GM23338 (cell line): ENCODE measurements around the gene JUP. TPM values are rescaled to one million over a fixed set of nuclear protein-coding genes. Genes with fewer than 3 reads are reported as not detected.

Experiments used
- ATAC-seq: fragments of 200-7000 bp; cut with Tn5 transposase; 3 replicates; pipeline ENCODE4 v1.9.1; 2020
- DNase-seq: peaks from one replicate; pipeline ENCODE4 v3.0.0-alpha.2; 2015; ENCODE audit warnings: low spot score
- H2AFZ ChIP-seq: fragments of 200-600 bp; sonication (generic); 2 replicates; pipeline ENCODE4 v1.8.0; 2016; ENCODE audit warnings: antibody characterized with exemption, mild to moderate bottlenecking, moderate library complexity
- H3F3A ChIP-seq: fragments of 200-600 bp; sonication (generic); replicated peaks from 2 replicates; pipeline ENCODE4 v1.8.0; 2017; ENCODE audit warnings: antibody characterized with exemption, mixed run types, low read depth
- H3K27ac ChIP-seq: fragments of 200-600 bp; sonication (generic); 2 replicates; pipeline ENCODE4 v1.6.1; 2016; ENCODE audit warnings: low read depth
- H3K27me3 ChIP-seq: fragments of 200-600 bp; sonication (generic); 2 replicates; pipeline ENCODE4 v1.8.0; 2016; ENCODE audit warnings: mild to moderate bottlenecking, mixed run types, moderate library complexity; ENCODE audit not compliant: insufficient read depth
- H3K36me3 ChIP-seq: fragments of 200-600 bp; sonication (generic); 2 replicates; pipeline ENCODE4 v1.8.0; 2016; ENCODE audit warnings: mild to moderate bottlenecking; ENCODE audit not compliant: insufficient read depth
- H3K4me1 ChIP-seq: fragments of 200-600 bp; sonication (generic); 2 replicates; pipeline ENCODE4 v1.8.0; 2016; ENCODE audit warnings: mild to moderate bottlenecking, moderate library complexity; ENCODE audit not compliant: insufficient read depth
- H3K4me2 ChIP-seq: fragments of 200-600 bp; sonication (generic); 2 replicates; pipeline ENCODE4 v1.7.1; 2017; ENCODE audit warnings: mixed run types
- H3K4me3 ChIP-seq: fragments of 200-600 bp; sonication (generic); 2 replicates; pipeline ENCODE4 v1.6.1; 2016; ENCODE audit warnings: mixed run types
- H3K79me2 ChIP-seq: fragments of 200-600 bp; sonication (generic); replicated peaks from 2 replicates; pipeline ENCODE4 v1.8.0; 2017; ENCODE audit warnings: mild to moderate bottlenecking; ENCODE audit not compliant: insufficient read depth
- H3K9me2 ChIP-seq: fragments of 200-600 bp; sonication (generic); 2 replicates; pipeline ENCODE4 v1.8.0; 2017; ENCODE audit not compliant: insufficient read depth
- H4K20me1 ChIP-seq: fragments of 200-600 bp; sonication (generic); replicated peaks from 2 replicates; pipeline ENCODE4 v1.8.0; 2017; ENCODE audit warnings: mild to moderate bottlenecking; ENCODE audit not compliant: insufficient read depth
- H3K27ac Mint-ChIP-seq: 2 replicates; pipeline ENCODE4 v1.8.0; 2020; ENCODE audit warnings: inconsistent platforms, mild to moderate bottlenecking, moderate library complexity, mixed read lengths
- H3K27me3 Mint-ChIP-seq: 3 replicates; pipeline ENCODE4 v1.8.0; 2022; ENCODE audit warnings: low read depth, mild to moderate bottlenecking, moderate library complexity, mixed read lengths, inconsistent platforms; ENCODE audit not compliant: insufficient read depth, poor library complexity
- H3K36me3 Mint-ChIP-seq: 3 replicates; pipeline ENCODE4 v1.8.0; 2021; ENCODE audit warnings: low read depth, mild to moderate bottlenecking, inconsistent platforms, moderate library complexity, mixed read lengths
- H3K4me1 Mint-ChIP-seq: 3 replicates; pipeline ENCODE4 v1.8.0; 2020; ENCODE audit warnings: mild to moderate bottlenecking, inconsistent platforms, mixed read lengths
- H3K4me3 Mint-ChIP-seq: 3 replicates; pipeline ENCODE4 v1.8.0; 2021; ENCODE audit warnings: moderate library complexity, mild to moderate bottlenecking, inconsistent platforms, mixed read lengths
- H3K9me3 Mint-ChIP-seq: 3 replicates; pipeline ENCODE4 v1.8.0; 2020; ENCODE audit warnings: moderate library complexity, mild to moderate bottlenecking, inconsistent platforms, mixed read lengths
- CREB1 ChIP-seq: fragments of 250-450 bp; sonication (Bioruptor Pico); IDR thresholded peaks from 2 replicates; pipeline ENCODE4 v1.5.0; 2020; ENCODE audit warnings: low read depth, mild to moderate bottlenecking, moderate library complexity
- ETS1 ChIP-seq: IDR thresholded peaks from 2 replicates; pipeline ENCODE4 v1.6.1; 2016; ENCODE audit warnings: antibody characterized with exemption
- EZH2 ChIP-seq: fragments of 200-600 bp; sonication (generic); IDR thresholded peaks from one replicate; pipeline ENCODE4 v1.8.0; 2017; ENCODE audit warnings: antibody characterized with exemption, mild to moderate bottlenecking, low read depth; ENCODE audit not compliant: unreplicated experiment
- EZH2phosphoT487 ChIP-seq: fragments of 200-600 bp; sonication (generic); IDR thresholded peaks from one replicate; pipeline ENCODE4 v1.8.1; 2018; ENCODE audit warnings: antibody characterized with exemption; ENCODE audit not compliant: unreplicated experiment
- JUNB ChIP-seq: IDR thresholded peaks from one replicate; pipeline ENCODE4 v1.6.1; 2016; ENCODE audit warnings: antibody characterized with exemption; ENCODE audit not compliant: unreplicated experiment
- NANOG ChIP-seq: IDR thresholded peaks from 2 replicates; pipeline ENCODE4 v1.6.1; 2016; ENCODE audit warnings: antibody characterized with exemption, borderline replicate concordance
- POLR2AphosphoS5 ChIP-seq: IDR thresholded peaks from 2 replicates; pipeline ENCODE4 v1.6.1; 2016; ENCODE audit warnings: antibody characterized with exemption, low read depth
- STAT1 ChIP-seq: IDR thresholded peaks from one replicate; pipeline ENCODE4 v1.6.1; 2016; ENCODE audit warnings: antibody characterized with exemption; ENCODE audit not compliant: unreplicated experiment
- ZNF114 ChIP-seq: fragments of 250-450 bp; sonication (Bioruptor Pico); IDR thresholded peaks from 2 replicates; pipeline ENCODE4 v1.5.0; 2020; ENCODE audit warnings: mild to moderate bottlenecking, moderate library complexity
- ZNF331 ChIP-seq: fragments of 250-450 bp; sonication (Bioruptor Pico); IDR thresholded peaks from 2 replicates; pipeline ENCODE4 v1.5.0; 2020; ENCODE audit warnings: low read depth, mild to moderate bottlenecking, moderate library complexity
- ZNF462 ChIP-seq: fragments of 250-450 bp; sonication (Bioruptor Pico); IDR thresholded peaks from 2 replicates; pipeline ENCODE4 v1.5.0; 2020; ENCODE audit warnings: mild to moderate bottlenecking, moderate library complexity
- polyA plus RNA-seq: library from polyadenylated mRNA; unstranded; fragments of >200 nt; fragmentation: Nextera tagmentation; extraction: Ambion mirVana; gene quantifications from 2 replicates; pipeline ENCODE4 v1.2.1, GENCODE V29; 2016
- total RNA-seq: library from RNA; depleted of rRNA; stranded (reverse); fragments of >200 nt; shearing (Covaris generic); gene quantifications from 2 replicates; pipeline ENCODE4 v1.2.3, GENCODE V29; 2014
- TF ChIP-seq, protein P1 (sequence below): IDR thresholded peaks from one replicate; pipeline ENCODE4 v1.6.1; 2018; ENCODE audit warnings: antibody characterized with exemption; ENCODE audit not compliant: unreplicated experiment
- TF ChIP-seq, protein P2 (sequence below), 2 experiments: fragments of 200-600 bp in 1 of 2; sonication (generic) in 1 of 2; conservative IDR thresholded peaks; 2 replicates each; pipeline versions ENCODE4 v1.5.1 to v1.6.1; 2016 to 2017; ENCODE audit warnings: antibody characterized with exemption in 2 of 2, low read depth in 2 of 2, mild to moderate bottlenecking in 2 of 2, moderate library complexity in 1 of 2

The JUP gene
- total and polyA plus RNA-seq, 2 experiments from 2014 or later = 45.5 to 177 TPM

DNA sequence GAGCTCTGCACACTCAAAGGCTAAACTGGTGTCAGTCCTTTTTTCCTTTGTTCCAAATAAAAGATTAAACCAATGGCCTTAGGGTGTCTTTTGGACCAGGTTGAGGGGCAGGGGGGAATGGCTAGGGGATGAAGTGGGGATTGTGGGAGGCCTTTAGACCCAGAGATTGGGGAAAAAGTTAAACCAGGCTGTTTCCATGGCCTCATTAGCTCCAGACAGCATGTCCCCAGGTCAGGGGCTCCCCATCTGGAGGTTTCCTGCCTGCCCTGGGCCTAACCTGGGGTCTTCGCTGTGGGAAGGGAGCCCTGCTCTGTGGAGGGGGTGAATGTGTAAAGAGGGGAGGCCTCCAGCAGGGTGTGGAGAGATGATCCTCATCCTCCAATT lies 36.6 kb upstream of the JUP start:
- Histone ChIP-seq H4K20me1 (no peaks in the 10 kb centered on the region; the same call in 1 of the 2 replicates), H3K27ac (no peak overlapping the region), H3K9me2 (no peaks in the 10 kb centered on the region), H3F3A (peaks cover 7% of the 10 kb centered on the region; the same call in 1 of the 2 replicates), H3K4me3 (no peak overlapping the region), H3K4me2 (no peak overlapping the region), H3K79me2 (no peaks in the 10 kb centered on the region), H3K4me1 (peaks cover 14% of the 10 kb centered on the region), H3K27me3 (no peaks in the 10 kb centered on the region), H2AFZ (no peak overlapping the region), H3K36me3 (peaks cover 7% of the 10 kb centered on the region)
- Mint-ChIP-seq H3K36me3 (peaks cover 60% of the 10 kb centered on the region), H3K4me3 (no peak overlapping the region), H3K4me1 (peaks cover 15% of the 10 kb centered on the region), H3K27me3 (peaks cover 18% of the 10 kb centered on the region), H3K27ac (no peak overlapping the region), H3K9me3 (no peaks in the 10 kb centered on the region)
- TF ChIP-seq ZNF114 (CRISPR knock-in tag) (no peak), ZNF462 (CRISPR knock-in tag) (no peak), STAT1 (no peak), CREB1 (CRISPR knock-in tag) (no peak), EZH2phosphoT487 (no peak), EZH2 (no peak), POLR2AphosphoS5 (no peak), ETS1 (no peak), ZNF331 (CRISPR knock-in tag) (no peak), NANOG (no peak), JUNB (no peak)
- TF ChIP-seq, protein P1, sequence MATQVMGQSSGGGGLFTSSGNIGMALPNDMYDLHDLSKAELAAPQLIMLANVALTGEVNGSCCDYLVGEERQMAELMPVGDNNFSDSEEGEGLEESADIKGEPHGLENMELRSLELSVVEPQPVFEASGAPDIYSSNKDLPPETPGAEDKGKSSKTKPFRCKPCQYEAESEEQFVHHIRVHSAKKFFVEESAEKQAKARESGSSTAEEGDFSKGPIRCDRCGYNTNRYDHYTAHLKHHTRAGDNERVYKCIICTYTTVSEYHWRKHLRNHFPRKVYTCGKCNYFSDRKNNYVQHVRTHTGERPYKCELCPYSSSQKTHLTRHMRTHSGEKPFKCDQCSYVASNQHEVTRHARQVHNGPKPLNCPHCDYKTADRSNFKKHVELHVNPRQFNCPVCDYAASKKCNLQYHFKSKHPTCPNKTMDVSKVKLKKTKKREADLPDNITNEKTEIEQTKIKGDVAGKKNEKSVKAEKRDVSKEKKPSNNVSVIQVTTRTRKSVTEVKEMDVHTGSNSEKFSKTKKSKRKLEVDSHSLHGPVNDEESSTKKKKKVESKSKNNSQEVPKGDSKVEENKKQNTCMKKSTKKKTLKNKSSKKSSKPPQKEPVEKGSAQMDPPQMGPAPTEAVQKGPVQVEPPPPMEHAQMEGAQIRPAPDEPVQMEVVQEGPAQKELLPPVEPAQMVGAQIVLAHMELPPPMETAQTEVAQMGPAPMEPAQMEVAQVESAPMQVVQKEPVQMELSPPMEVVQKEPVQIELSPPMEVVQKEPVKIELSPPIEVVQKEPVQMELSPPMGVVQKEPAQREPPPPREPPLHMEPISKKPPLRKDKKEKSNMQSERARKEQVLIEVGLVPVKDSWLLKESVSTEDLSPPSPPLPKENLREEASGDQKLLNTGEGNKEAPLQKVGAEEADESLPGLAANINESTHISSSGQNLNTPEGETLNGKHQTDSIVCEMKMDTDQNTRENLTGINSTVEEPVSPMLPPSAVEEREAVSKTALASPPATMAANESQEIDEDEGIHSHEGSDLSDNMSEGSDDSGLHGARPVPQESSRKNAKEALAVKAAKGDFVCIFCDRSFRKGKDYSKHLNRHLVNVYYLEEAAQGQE = no peak
- TF ChIP-seq, protein P2, sequence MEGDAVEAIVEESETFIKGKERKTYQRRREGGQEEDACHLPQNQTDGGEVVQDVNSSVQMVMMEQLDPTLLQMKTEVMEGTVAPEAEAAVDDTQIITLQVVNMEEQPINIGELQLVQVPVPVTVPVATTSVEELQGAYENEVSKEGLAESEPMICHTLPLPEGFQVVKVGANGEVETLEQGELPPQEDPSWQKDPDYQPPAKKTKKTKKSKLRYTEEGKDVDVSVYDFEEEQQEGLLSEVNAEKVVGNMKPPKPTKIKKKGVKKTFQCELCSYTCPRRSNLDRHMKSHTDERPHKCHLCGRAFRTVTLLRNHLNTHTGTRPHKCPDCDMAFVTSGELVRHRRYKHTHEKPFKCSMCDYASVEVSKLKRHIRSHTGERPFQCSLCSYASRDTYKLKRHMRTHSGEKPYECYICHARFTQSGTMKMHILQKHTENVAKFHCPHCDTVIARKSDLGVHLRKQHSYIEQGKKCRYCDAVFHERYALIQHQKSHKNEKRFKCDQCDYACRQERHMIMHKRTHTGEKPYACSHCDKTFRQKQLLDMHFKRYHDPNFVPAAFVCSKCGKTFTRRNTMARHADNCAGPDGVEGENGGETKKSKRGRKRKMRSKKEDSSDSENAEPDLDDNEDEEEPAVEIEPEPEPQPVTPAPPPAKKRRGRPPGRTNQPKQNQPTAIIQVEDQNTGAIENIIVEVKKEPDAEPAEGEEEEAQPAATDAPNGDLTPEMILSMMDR (conservative IDR thresholded peaks at IDR 0.05; ENCODE audit: low read depth in 2 of 2) = no peak
- DNase-seq = no peak
- no peak for ATAC-seq
